ENCODE data around the gene ZCCHC14. TPM values are rescaled to one million over a fixed set of nuclear protein-coding genes. Genes with fewer than 3 reads are reported as not detected.

Gene ZCCHC14
- total RNA-seq, 2 experiments from 2014 or later = 4.6 to 5.9 TPM

GRCh38 chr16:87375426-87376135, 117.2 kb downstream of the ZCCHC14 start:
- CTCF ChIA-PET = no interaction called here
- Mint-ChIP-seq H3K9me3 (no peaks in the 10 kb centered on the region), H3K4me1 (ENCODE audit: low read depth) (peaks cover 48% of the 10 kb centered on the region), H3K27me3 (no peaks in the 10 kb centered on the region), H3K36me3 (ENCODE audit: low read depth) (peaks cover 27% of the 10 kb centered on the region), H3K4me3 (no peak overlapping the region), H3K27ac (no peak overlapping the region)
- no peak for ATAC-seq
- TF ChIP-seq CTCF (IDR thresholded peaks at IDR 0.05) = no peak
- POLR2A ChIA-PET = interaction anchor here (1.0 kb wide), 1 partner anchor 44 kb away, joined by 4 read pairs; no protein-coding TSS in a partner anchor
- intact Hi-C loops (cut with micrococcal nuclease) = no loop called here
- DNase-seq = no peak

GRCh38 chr16:87374313-87374712, 118.5 kb downstream of the ZCCHC14 start:
- H3K36me3 Mint-ChIP-seq (ENCODE audit: low read depth) = peaks cover 23% of the 10 kb centered on the region
- POLR2A ChIA-PET = interaction anchor here (0.8 to 1.0 kb wide), 2 partner anchors 9 to 14 kb away, joined by 3 to 5 read pairs; partner anchors contain the start of gene FBXO31

GRCh38 chr16:87372305-87372704, 120.5 kb downstream of the ZCCHC14 start:
- Mint-ChIP-seq H3K4me1 (ENCODE audit: low read depth) (peaks cover 59% of the 10 kb centered on the region), H3K9me3 (no peaks in the 10 kb centered on the region), H3K27ac (no peak overlapping the region), H3K36me3 (ENCODE audit: low read depth) (peaks cover 16% of the 10 kb centered on the region), H3K27me3 (no peaks in the 10 kb centered on the region), H3K4me3 (no peak overlapping the region)
- ATAC-seq (no peak), DNase-seq (no peak)
- intact Hi-C loops (cut with micrococcal nuclease) = no loop called here
- POLR2A ChIA-PET = no interaction called here
- TF ChIP-seq CTCF (IDR thresholded peaks at IDR 0.05) = no peak
- CTCF ChIA-PET = no interaction called here

More at GRCh38 chr16:87374313-87374712, 118.5 kb downstream of the ZCCHC14 start:
- DNase-seq (no peak), ATAC-seq (no peak)
- TF ChIP-seq CTCF (IDR thresholded peaks at IDR 0.05) = no peak
- H3K27ac Mint-ChIP-seq = no peak overlapping the region
- H3K4me3 Mint-ChIP-seq = no peak overlapping the region
- CTCF ChIA-PET = no interaction called here
- intact Hi-C loops (cut with micrococcal nuclease) = no loop called here
- peaks cover 46% of the 10 kb centered on the region for H3K4me1 Mint-ChIP-seq (ENCODE audit: low read depth)
- H3K27me3 Mint-ChIP-seq = no peaks in the 10 kb centered on the region
- no peaks in the 10 kb centered on the region for H3K9me3 Mint-ChIP-seq

- ChIA-PET POLR2A (no interaction called here), CTCF (no interaction called here)
- peaks cover 11% of the 10 kb centered on the region for H3K36me3 Mint-ChIP-seq (ENCODE audit: low read depth)
- H3K4me1 Mint-ChIP-seq (ENCODE audit: low read depth) = peaks cover 56% of the 10 kb centered on the region
- H3K4me3 Mint-ChIP-seq = no peak overlapping the region
- no peaks in the 10 kb centered on the region for H3K27me3 Mint-ChIP-seq
- TF ChIP-seq CTCF (IDR thresholded peaks at IDR 0.05) = no peak
- H3K9me3 Mint-ChIP-seq = no peaks in the 10 kb centered on the region
- ATAC-seq = peak; percentile 53
- no peak overlapping the region for H3K27ac Mint-ChIP-seq
- DNase-seq = peak; percentile 43
- intact Hi-C loops (cut with micrococcal nuclease) = no loop called here
Measured at GRCh38 chr16:87371261-87371866, 121.5 kb downstream of the ZCCHC14 start.

All from activated CD8-positive, alpha-beta T cell treated with anti-CD3 and anti-CD28 coated beads for 36 hours (primary cell).